SW480 (cell line): ENCODE measurements around the gene TSPAN32.

Experiments
- DNase-seq: peaks from one replicate; pipeline ENCODE4 v3.0.0-alpha.2; 2016; ENCODE audit warnings: low spot score

TSPAN32 gene

DNA sequence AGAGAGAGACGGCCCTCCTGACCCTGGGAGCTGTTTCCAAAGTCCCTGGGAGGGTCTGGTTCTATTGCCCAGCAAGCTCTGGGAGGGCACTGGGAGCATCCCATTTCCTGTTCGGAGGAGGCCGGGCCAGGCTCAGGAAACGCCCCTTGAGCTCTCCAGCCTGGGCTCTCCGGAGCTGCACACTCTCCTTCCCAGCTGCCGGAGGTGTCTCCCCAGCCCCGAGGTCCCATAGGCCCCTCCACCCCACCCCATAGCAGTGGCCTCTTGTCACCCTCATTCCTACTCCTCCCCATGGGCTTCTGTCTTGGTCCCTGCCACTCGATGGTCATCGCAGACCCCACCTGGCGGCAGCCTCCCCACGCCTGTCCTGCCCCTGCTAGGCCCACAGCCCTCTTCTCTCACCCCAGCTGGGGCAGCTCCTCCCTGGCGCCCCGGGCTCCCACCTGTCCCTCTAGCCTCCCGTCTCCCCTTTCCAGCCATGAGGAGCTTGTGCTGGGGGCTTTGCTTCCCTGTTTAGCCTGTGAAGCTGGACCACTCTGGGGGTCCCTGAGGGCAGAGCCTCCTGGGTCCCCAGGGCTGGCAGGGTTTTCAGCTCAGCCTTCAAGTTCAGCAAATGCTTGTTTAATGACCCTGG, 2.8 kb downstream of the TSPAN32 start:
- DNase-seq = no peak

GRCh38 chr11:2305140-2305778, 3.4 kb downstream of the TSPAN32 start:
- DNase-seq = peak; percentile 48

DNA sequence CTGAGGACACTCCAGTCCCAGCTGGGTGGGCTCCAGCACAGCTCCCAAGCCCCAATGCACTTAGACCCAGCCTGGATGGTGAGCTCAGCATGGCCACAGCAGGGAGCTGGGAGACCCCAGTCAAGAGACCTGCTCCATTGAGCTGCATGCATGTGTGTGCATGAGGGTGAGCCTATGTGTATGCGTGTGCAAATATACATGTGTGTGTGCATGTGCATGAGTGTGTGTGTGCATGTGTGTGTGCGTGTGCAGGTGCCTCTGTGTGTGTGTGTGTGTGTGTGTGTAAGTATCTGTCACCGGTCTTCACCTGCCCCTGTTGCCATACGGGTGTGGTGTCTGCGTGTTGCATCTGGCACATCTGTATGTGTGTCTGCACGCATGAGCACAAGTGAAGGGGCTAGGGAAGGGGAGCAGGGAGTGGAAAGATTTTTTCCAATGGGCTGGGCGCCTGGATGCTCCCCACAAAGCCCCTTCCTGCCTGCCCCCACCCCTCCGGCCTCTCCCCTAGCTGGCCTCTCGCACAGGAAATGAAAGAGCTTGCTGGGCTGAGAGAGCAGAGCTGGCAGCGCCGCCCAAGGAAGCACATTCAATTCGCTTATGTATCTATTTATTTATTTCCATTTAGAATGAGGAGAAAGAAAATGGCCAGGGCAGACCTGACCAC, 4.1 kb downstream of the TSPAN32 start:
- DNase-seq = no peak

- no peak for DNase-seq
These were observed 4.6 kb downstream of the TSPAN32 start for GRCh38 chr11:2306452-2306823.

GRCh38 chr11:2306877-2307500, 5.2 kb downstream of the TSPAN32 start:
- DNase-seq = no peak

DNA sequence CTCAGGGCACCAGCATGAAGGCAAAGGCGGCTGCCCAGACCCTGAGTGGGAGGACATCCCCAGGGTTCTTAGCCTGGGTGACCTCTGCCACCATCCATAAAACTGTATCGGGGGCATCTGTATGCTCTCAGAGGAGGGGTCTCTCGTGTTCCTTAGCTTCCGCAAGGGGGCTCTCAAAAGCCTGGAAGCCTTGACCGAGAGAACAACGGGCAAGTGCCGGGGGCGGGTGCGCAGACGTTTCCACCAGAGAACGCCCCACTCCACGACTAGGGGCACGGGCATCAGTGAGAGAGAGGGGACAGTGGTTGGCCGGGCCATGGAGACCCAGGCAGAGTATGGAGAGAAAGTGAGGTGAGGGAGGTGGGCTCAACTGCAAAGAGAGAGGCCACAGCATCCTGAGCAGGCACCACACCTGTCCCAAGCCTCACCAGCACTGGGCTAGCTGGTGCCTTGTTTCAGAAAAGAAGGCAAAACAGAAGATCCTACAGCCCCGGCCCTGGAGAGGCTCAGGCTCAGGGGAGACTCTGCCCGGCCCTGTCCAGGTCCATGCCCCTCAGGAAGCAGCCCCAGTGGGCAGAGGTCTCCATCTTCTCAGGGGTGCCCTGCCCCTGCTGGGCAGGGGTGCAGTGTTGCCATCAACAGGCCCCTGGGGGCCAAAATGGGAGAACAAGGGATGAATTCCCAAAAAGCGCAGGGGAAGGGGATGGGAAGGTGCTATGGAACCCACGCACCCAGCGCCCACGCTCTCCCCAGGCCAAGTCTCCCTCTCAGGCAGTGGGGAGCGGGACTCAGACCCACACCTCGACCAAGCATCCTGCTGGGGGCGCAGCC, 5.9 kb downstream of the TSPAN32 start:
- no peak for DNase-seq

- no peak for DNase-seq
These were observed 6.9 kb downstream of the TSPAN32 start for GRCh38 chr11:2308713-2309112.

- no peak for DNase-seq
These were observed 7.6 kb downstream of the TSPAN32 start for GRCh38 chr11:2309251-2310072.

DNA sequence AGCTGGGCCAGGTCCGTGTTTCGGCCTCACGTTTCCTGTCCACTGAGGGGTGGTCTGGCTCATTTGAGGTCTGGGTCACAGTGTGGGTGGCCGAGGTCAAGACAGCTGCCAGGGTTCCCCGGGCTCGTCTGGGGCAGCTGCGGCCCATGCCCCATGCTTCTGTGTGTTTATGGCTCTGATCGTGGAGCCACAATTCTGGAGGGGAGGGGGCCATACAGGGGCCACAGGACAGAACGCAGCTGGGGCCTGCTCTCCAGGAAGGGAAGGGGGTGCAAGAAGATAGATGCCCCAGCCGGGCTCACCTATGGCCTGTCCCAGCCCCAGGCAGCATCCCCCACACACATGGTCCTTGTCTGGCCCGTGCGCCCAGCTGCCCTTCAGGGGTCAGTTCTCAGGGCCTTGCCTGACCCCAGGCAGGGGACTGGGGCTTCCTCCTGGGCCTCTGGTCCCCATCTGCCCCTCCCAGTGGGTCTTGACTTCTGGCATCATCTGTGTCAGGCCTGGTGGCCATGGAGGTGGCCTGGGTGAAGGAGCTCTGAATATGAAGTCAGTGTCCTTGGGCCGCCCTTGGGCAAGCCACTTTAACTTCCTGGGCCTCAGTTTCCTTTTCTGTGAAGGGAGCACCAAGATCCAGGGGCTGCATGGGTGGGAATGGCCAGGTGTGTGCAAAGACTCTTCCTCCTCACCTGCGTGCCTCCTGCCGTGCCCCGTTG, 8.4 kb downstream of the TSPAN32 start:
- DNase-seq = no peak

DNA sequence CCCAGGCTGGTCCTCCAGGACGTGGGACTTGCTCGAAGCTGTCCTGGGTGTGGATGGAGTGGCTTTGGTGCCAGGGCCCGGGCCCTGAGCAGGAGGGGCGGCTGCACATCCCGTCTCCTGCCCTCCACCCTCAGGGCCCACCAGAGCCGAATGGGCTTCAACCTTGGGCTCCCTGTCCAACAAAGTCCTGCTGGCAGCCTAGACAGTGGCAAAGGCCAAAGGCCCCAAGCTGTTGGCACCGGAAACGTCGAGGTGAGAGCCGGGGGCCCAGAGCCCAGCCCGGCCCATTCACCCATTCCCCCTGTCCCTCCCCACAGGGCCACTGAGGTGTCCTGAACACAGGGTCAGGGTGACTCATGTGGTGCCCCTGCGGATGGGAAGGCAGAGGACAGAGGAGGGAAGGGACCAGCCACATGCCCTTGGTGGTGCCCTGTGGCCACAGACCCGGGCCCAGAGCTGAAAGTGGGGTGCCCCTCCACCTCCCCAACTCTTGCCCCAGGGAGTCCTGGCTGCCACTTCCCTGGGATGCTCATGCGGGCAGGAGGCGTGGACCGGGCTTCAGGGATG, 9.1 kb downstream of the TSPAN32 start:
- no peak for DNase-seq

GRCh38 chr11:2311353-2312133, 9.7 kb downstream of the TSPAN32 start:
- DNase-seq = no peak

GRCh38 chr11:2312232-2313042, 10.6 kb downstream of the TSPAN32 start:
- DNase-seq = no peak

GRCh38 chr11:2313051-2313951, 11.5 kb downstream of the TSPAN32 start:
- no peak for DNase-seq

- DNase-seq = no peak
These were observed 12.3 kb downstream of the TSPAN32 start for GRCh38 chr11:2314136-2314524.

DNA sequence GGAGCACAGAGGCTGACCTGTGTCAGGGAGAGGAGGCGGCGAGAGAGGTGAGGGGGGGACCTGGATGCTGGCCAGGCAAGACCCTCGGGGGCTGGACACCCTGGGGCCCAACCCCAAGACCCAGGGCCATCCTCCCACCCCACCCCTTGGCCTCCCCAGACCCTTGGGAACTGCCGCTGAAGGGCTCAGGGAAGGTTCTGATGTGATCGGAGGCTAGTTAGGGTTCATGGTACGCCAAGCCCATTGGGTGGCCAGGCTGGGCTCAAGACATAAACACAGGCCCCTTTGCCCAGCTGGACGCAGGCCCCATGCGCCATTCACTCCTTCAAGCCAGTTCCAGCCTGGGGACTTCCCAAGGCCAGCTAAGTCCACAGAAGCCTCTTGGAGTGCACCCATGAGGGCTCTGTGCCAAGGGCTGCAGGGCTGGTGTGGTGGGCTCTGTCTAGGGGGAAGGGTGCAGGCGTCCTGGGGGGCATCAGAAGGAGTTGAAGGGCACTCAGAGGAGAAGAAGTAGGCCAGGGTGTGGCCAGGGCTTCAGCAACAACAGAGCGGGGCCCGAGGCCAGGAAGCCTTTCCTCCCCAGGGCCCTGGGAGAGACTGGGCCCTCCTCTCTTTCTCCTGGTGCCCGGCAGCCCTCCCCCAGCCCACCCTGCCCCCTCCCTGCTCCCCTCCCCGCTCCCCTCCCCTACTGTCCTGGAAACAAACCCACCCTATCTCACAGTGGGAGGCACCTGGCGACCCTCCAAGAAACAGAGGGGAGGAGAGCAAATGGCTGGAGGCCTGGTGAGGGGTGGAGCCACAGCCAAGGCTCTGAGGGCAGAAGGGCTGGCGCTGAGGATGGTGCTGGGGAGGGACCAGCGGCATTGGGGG, 12.9 kb downstream of the TSPAN32 start:
- no peak for DNase-seq

DNA sequence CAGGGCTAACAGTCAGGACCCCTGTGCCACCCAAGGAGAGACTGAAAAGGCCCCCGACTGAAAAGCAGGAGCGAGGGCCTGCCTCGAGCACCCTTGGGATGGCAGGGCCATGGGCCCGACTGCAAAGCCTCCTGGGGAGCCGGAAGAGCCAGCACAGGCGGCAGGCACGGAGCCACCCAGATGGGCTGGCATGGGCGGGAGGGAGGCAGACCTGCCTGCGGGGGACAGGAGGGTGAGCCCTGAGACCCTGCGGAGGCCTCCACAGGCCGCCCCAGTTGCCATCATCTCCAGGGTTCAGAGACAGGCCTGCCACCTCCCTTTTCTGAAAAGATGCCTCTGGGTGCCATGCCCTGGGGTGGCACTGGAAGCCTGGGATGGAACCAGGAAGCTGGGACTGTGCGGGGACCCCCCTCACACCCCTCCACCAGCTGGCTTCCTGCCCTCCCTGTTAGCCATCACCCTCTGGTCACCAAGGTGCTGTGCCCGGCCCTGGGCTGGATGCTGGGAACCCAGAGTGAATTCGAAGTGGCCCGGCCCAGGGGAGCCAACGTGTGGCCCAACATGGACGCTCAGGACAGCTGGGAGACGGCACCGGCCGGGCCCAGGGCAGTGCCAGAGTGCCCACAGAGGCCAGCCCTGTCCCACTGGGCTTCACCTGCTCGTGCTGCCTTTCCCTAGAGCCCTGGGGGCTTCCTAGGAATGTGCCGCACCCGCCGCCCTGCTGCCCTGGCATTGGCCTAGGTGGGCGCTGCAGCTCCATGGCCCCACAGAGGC, 13.8 kb downstream of the TSPAN32 start:
- DNase-seq = no peak
